DOHH2 (cell line): Measurements from ENCODE around the gene PSENEN.

Experiments
- CTCF ChIP-seq: fragments of 200-600 bp; sonication (generic); IDR thresholded peaks from one replicate; pipeline ENCODE4 v1.5.1; 2014; ENCODE audit warnings: antibody characterized with exemption, mild to moderate bottlenecking, low read depth, low read length; ENCODE audit not compliant: poor library complexity, severe bottlenecking
- EZH2phosphoT487 ChIP-seq: fragments of 200-600 bp; sonication (generic); IDR thresholded peaks from 2 replicates; pipeline ENCODE4 v1.6.1; 2017; ENCODE audit warnings: borderline replicate concordance, mild to moderate bottlenecking, antibody characterized with exemption, low read length, moderate library complexity, mixed read lengths

GRCh38 chr19:35780717-35781116 lies 35.3 kb downstream of the PSENEN start:
- TF ChIP-seq CTCF: no peak
- no peak for TF ChIP-seq EZH2phosphoT487
